ENCODE results near the gene PLAC1.

PLAC1 gene

GRCh38 chrX:134692233-134692632 lies 34.0 kb upstream of the PLAC1 start:
- no peak for DNase-seq
- Histone ChIP-seq H3K27me3 (replicated peaks in 2 of 5; ENCODE audit: control insufficient read depth in 4 of 5, insufficient read depth in 5 of 5, low read length in 4 of 5) (no peaks in the 10 kb centered on the region), H3K4me1 (ENCODE audit: control extremely low read depth in 1 of 4, control insufficient read depth in 4 of 4, insufficient read depth in 4 of 4, low read length in 3 of 4) (peaks cover 0 to 8% (median under 1%) of the 10 kb centered on the region in 4 experiments), H3K27ac (ENCODE audit: insufficient read depth in 1 of 2, low read depth in 1 of 2, low read length in 2 of 2, poor library complexity in 1 of 2, severe bottlenecking in 2 of 2) (no peak overlapping the region), H3K4me3 (ENCODE audit: control insufficient read depth in 1 of 7, extremely low read depth in 1 of 7, insufficient read depth in 4 of 7, low read depth in 2 of 7, low read length in 6 of 7) (no peak overlapping the region), H3K9me3 (ENCODE audit: control extremely low read depth in 1 of 5, control insufficient read depth in 4 of 5, insufficient read depth in 2 of 5, low read depth in 1 of 5, low read length in 4 of 5) (peaks cover 0 to 3% (median 0%) of the 10 kb centered on the region in 5 experiments), H3K36me3 (ENCODE audit: control insufficient read depth in 4 of 4, insufficient read depth in 4 of 4, low read length in 3 of 4) (no peaks in the 10 kb centered on the region)
- ChIA-PET POLR2A (no interaction called here), CTCF (no interaction called here)
- 40% methylated on average over 1 of the region's 1 CpG for WGBS (ENCODE audit: insufficient coverage)

DNA sequence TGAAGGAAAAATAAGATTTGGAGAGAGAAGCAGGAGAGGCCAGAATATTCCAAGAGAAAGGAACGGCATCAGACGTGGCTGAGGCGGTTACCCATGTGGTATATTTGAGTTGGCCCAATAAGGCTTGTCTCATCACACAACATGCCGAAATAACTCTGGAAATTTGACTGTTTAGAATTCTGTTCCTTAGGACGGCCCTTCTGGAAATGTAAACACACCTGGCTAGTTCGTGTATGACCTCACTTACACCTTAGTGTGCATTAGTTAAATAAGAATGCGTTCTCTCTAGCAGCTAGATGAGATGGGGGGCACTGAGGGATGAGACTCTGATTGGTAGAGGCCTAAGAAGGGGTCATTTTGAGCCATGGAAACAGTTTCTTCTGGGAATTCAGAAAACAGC lies 33.2 kb upstream of the PLAC1 start:
- Histone ChIP-seq H3K27ac (ENCODE audit: insufficient read depth in 1 of 2, low read depth in 1 of 2, low read length in 2 of 2, poor library complexity in 1 of 2, severe bottlenecking in 2 of 2) (no peak overlapping the region), H3K36me3 (ENCODE audit: control insufficient read depth in 4 of 4, insufficient read depth in 4 of 4, low read length in 3 of 4) (no peaks in the 10 kb centered on the region), H3K27me3 (replicated peaks in 2 of 5; ENCODE audit: control insufficient read depth in 4 of 5, insufficient read depth in 5 of 5, low read length in 4 of 5) (no peaks in the 10 kb centered on the region), H3K4me1 (ENCODE audit: control extremely low read depth in 1 of 4, control insufficient read depth in 4 of 4, insufficient read depth in 4 of 4, low read length in 3 of 4) (peaks cover 0 to 8% (median under 1%) of the 10 kb centered on the region in 4 experiments), H3K9me3 (ENCODE audit: control extremely low read depth in 1 of 5, control insufficient read depth in 4 of 5, insufficient read depth in 2 of 5, low read depth in 1 of 5, low read length in 4 of 5) (peaks cover 0 to 3% (median 0%) of the 10 kb centered on the region in 5 experiments), H3K4me3 (ENCODE audit: control insufficient read depth in 1 of 7, extremely low read depth in 1 of 7, insufficient read depth in 4 of 7, low read depth in 2 of 7, low read length in 6 of 7) (no peak overlapping the region)
- WGBS (ENCODE audit: insufficient coverage), result 84% methylated on average over 7 of the region's 7 CpGs
- ChIA-PET POLR2A (no interaction called here), CTCF (no interaction called here)
- DNase-seq, result no peak

DNA sequence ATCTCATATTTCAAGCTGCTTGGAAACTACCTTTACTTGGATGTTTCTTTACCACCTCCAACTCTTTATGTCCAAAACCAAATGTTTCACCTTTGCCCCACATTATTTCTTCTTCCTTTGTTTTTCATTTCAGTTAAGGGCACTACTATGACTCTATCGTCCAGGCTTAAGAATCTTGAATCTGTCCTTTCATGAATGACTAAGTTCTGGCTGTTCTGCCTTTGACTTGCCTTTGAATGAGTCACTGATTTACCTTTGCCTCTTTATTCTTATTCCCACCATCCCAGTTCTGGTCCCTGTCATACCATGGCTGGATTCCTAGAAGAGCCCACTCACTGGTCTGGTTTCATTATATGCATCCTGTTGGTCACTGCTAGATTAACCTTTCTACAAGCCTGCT lies 30.6 kb upstream of the PLAC1 start:
- ChIA-PET CTCF (no interaction called here), POLR2A (no interaction called here)
- 88% methylated on average over 1 of the region's 1 CpG for WGBS (ENCODE audit: insufficient coverage)
- no peak for DNase-seq
- H3K4me3 ChIP-seq (ENCODE audit: control insufficient read depth in 1 of 7, extremely low read depth in 1 of 7, insufficient read depth in 4 of 7, low read depth in 2 of 7, low read length in 6 of 7), result no peak overlapping the region
- H3K9me3 ChIP-seq (ENCODE audit: control extremely low read depth in 1 of 5, control insufficient read depth in 4 of 5, insufficient read depth in 2 of 5, low read depth in 1 of 5, low read length in 4 of 5), result no peaks in the 10 kb centered on the region
- peaks cover 0 to 8% (median under 1%) of the 10 kb centered on the region in 4 experiments for H3K4me1 ChIP-seq (ENCODE audit: control extremely low read depth in 1 of 4, control insufficient read depth in 4 of 4, insufficient read depth in 4 of 4, low read length in 3 of 4)
- no peaks in the 10 kb centered on the region for H3K36me3 ChIP-seq (ENCODE audit: control insufficient read depth in 4 of 4, insufficient read depth in 4 of 4, low read length in 3 of 4)
- H3K27me3 ChIP-seq (replicated peaks in 2 of 5; ENCODE audit: control insufficient read depth in 4 of 5, insufficient read depth in 5 of 5, low read length in 4 of 5), result no peaks in the 10 kb centered on the region
- H3K27ac ChIP-seq (ENCODE audit: insufficient read depth in 1 of 2, low read depth in 1 of 2, low read length in 2 of 2, poor library complexity in 1 of 2, severe bottlenecking in 2 of 2), result no peak overlapping the region

- no peaks in the 10 kb centered on the region for H3K27me3 ChIP-seq (replicated peaks in 2 of 5; ENCODE audit: control insufficient read depth in 4 of 5, insufficient read depth in 5 of 5, low read length in 4 of 5)
- DNase-seq, result no peak
- ChIA-PET CTCF (no interaction called here), POLR2A (no interaction called here)
- H3K9me3 ChIP-seq (ENCODE audit: control extremely low read depth in 1 of 5, control insufficient read depth in 4 of 5, insufficient read depth in 2 of 5, low read depth in 1 of 5, low read length in 4 of 5), result no peaks in the 10 kb centered on the region
- no peak overlapping the region for H3K27ac ChIP-seq (ENCODE audit: insufficient read depth in 1 of 2, low read depth in 1 of 2, low read length in 2 of 2, poor library complexity in 1 of 2, severe bottlenecking in 2 of 2)
- H3K4me1 ChIP-seq (ENCODE audit: control extremely low read depth in 1 of 4, control insufficient read depth in 4 of 4, insufficient read depth in 4 of 4, low read length in 3 of 4), result peaks cover 0 to 8% (median under 1%) of the 10 kb centered on the region in 4 experiments
- no peaks in the 10 kb centered on the region for H3K36me3 ChIP-seq (ENCODE audit: control insufficient read depth in 4 of 4, insufficient read depth in 4 of 4, low read length in 3 of 4)
- WGBS (ENCODE audit: insufficient coverage), result 89% methylated on average over 3 of the region's 5 CpGs
- H3K4me3 ChIP-seq (ENCODE audit: control insufficient read depth in 1 of 7, extremely low read depth in 1 of 7, insufficient read depth in 4 of 7, low read depth in 2 of 7, low read length in 6 of 7), result no peak overlapping the region
Measured at GRCh38 chrX:134688031-134688823, 30.0 kb upstream of the PLAC1 start.

DNA sequence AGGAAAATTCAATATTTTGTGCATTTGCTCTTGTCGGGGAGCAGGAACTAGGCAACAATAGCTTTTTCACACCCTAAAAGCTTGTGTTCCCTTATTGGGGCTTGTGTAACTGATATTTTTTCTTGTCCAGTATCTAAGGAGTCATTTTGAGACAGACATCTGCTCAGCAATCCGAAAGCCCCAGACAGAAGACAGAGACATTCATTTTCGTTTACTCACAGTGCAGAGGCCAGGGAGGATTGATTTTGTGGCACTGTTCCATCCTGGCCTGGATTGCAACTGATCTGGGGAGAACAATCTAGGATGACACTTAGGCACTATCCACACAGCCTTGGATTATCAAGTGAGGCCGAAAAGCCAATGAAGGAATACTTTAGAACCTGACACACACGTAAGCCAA lies 27.4 kb upstream of the PLAC1 start:
- H3K4me3 ChIP-seq (ENCODE audit: control insufficient read depth in 1 of 7, extremely low read depth in 1 of 7, insufficient read depth in 4 of 7, low read depth in 2 of 7, low read length in 6 of 7), result no peak overlapping the region
- H3K36me3 ChIP-seq (ENCODE audit: control insufficient read depth in 4 of 4, insufficient read depth in 4 of 4, low read length in 3 of 4), result no peaks in the 10 kb centered on the region
- WGBS (ENCODE audit: insufficient coverage), result 92% methylated on average over 5 of the region's 5 CpGs
- H3K27ac ChIP-seq (ENCODE audit: insufficient read depth in 1 of 2, low read depth in 1 of 2, low read length in 2 of 2, poor library complexity in 1 of 2, severe bottlenecking in 2 of 2), result no peak overlapping the region
- no peaks in the 10 kb centered on the region for H3K27me3 ChIP-seq (replicated peaks in 2 of 5; ENCODE audit: control insufficient read depth in 4 of 5, insufficient read depth in 5 of 5, low read length in 4 of 5)
- ChIA-PET POLR2A (no interaction called here), CTCF (interaction anchor here (0.9 kb wide), 1 partner anchor 128 kb away, joined by 4 read pairs; no protein-coding TSS in a partner anchor)
- no peak for DNase-seq
- H3K4me1 ChIP-seq (ENCODE audit: control extremely low read depth in 1 of 4, control insufficient read depth in 4 of 4, insufficient read depth in 4 of 4, low read length in 3 of 4), result no peaks in the 10 kb centered on the region
- no peaks in the 10 kb centered on the region for H3K9me3 ChIP-seq (ENCODE audit: control extremely low read depth in 1 of 5, control insufficient read depth in 4 of 5, insufficient read depth in 2 of 5, low read depth in 1 of 5, low read length in 4 of 5)

DNA sequence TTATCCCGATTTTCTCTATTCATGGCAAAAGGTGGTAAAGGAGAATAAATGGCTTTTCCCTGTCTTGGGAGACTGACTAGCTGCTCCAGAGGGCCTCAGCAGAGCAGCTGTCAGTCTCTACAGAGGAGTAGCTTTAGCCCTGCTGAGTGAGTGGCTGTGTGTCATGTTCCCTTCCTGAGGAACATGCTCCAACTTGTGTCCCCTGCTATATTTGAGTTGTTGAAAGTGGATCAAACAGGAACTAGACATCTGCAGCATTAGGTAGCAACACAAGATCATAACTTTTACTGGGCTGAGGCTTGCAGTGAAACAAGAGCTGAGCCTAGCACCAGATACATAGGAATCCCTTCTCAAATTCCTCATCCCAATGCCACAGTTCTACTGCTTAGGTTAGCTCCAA lies 26.7 kb upstream of the PLAC1 start:
- ChIA-PET POLR2A (no interaction called here), CTCF (interaction anchor here (0.9 kb wide), 1 partner anchor 127 kb away, joined by 4 read pairs; no protein-coding TSS in a partner anchor)
- H3K36me3 ChIP-seq (ENCODE audit: control insufficient read depth in 4 of 4, insufficient read depth in 4 of 4, low read length in 3 of 4), result no peaks in the 10 kb centered on the region
- no peaks in the 10 kb centered on the region for H3K27me3 ChIP-seq (replicated peaks in 2 of 5; ENCODE audit: control insufficient read depth in 4 of 5, insufficient read depth in 5 of 5, low read length in 4 of 5)
- no peaks in the 10 kb centered on the region for H3K4me1 ChIP-seq (ENCODE audit: control extremely low read depth in 1 of 4, control insufficient read depth in 4 of 4, insufficient read depth in 4 of 4, low read length in 3 of 4)
- DNase-seq, result no peak
- no peak overlapping the region for H3K27ac ChIP-seq (ENCODE audit: insufficient read depth in 1 of 2, low read depth in 1 of 2, low read length in 2 of 2, poor library complexity in 1 of 2, severe bottlenecking in 2 of 2)
- H3K4me3 ChIP-seq (ENCODE audit: control insufficient read depth in 1 of 7, extremely low read depth in 1 of 7, insufficient read depth in 4 of 7, low read depth in 2 of 7, low read length in 6 of 7), result no peak overlapping the region
- H3K9me3 ChIP-seq (ENCODE audit: control extremely low read depth in 1 of 5, control insufficient read depth in 4 of 5, insufficient read depth in 2 of 5, low read depth in 1 of 5, low read length in 4 of 5), result no peaks in the 10 kb centered on the region
- 80% methylated on average over 1 of the region's 1 CpG for WGBS (ENCODE audit: insufficient coverage)

DNA sequence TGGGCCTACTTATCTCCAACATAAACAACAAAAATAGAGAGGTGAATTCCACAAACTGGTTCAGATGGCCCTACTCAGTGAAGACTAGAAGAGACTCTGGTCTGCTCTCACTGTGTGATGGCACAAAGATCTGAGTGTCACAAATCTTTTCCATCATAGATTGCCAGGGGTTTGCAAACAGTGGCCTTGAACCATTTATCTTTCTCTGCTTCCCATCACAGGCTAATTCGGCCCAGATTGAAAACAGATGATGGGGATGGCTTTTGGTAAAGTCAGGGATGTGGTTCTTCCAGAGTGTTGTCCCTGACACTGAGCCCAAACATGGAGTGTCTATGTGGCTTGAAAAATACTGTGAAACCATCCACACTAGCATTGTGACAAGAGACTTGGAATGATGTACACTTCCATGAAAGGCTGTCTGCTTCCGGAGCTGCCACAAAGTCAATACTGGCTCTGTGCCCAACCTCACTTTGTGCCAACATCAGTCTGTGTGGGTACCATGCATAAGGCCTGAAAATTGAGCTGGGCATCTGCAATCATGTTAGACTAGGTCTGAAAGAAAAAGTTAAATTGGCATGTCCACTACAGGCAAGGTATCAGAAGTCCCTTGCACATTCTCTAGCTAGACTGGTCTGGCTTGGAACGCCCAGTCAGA lies 25.2 kb upstream of the PLAC1 start:
- Histone ChIP-seq H3K9me3 (ENCODE audit: control extremely low read depth in 1 of 5, control insufficient read depth in 4 of 5, insufficient read depth in 2 of 5, low read depth in 1 of 5, low read length in 4 of 5) (no peaks in the 10 kb centered on the region), H3K4me1 (ENCODE audit: control extremely low read depth in 1 of 4, control insufficient read depth in 4 of 4, insufficient read depth in 4 of 4, low read length in 3 of 4) (no peaks in the 10 kb centered on the region), H3K27ac (ENCODE audit: insufficient read depth in 1 of 2, low read depth in 1 of 2, low read length in 2 of 2, poor library complexity in 1 of 2, severe bottlenecking in 2 of 2) (no peak overlapping the region), H3K27me3 (replicated peaks in 2 of 5; ENCODE audit: control insufficient read depth in 4 of 5, insufficient read depth in 5 of 5, low read length in 4 of 5) (no peaks in the 10 kb centered on the region), H3K36me3 (ENCODE audit: control insufficient read depth in 4 of 4, insufficient read depth in 4 of 4, low read length in 3 of 4) (no peaks in the 10 kb centered on the region), H3K4me3 (ENCODE audit: control insufficient read depth in 1 of 7, extremely low read depth in 1 of 7, insufficient read depth in 4 of 7, low read depth in 2 of 7, low read length in 6 of 7) (no peak overlapping the region)
- ChIA-PET CTCF (no interaction called here), POLR2A (no interaction called here)
- DNase-seq, result no peak
- 87% methylated on average over 2 of the region's 3 CpGs for WGBS (ENCODE audit: insufficient coverage)
